Measurements from ENCODE around the gene ERAL1. TPM values are rescaled to one million over a fixed set of nuclear protein-coding genes. Genes with fewer than 3 reads are reported as not detected.
A peak's percentile ranks its signal among the peaks of the same experiment; 100 is the strongest.

The ERAL1 gene
- total RNA-seq, 1 donor from 2014 or later: 61.1 TPM

DNA sequence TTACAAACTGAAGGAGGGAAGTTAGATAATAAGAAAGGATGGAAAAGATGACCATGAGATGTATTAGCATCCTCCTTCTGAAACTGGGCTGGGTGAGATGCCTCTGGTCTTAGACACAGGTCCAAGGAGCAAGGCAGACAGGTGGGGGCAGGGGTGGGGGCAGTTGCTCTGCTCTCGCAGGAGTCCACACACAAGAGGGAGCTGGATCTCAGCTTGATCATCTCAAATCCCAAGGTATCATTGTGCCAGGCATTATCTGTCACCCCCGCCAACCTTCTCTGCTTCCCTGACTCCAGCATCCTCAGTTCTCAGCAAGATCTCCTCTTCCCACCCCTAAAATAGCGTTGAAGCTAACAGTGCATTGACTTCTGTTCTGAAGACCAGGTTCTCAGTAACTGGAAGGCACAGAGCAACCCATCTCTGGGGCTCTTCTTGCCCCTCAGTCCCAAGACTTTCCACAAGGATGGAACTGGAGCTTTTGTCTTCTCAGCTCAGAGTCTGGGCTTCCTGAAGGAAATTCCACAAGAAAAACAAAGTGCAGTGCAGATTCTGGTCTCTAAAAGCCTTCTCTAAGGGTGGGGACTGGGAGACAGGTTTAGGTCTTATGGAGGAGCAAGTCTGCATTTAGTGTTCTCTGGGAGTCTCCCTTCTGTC is 41.1 kb downstream of the ERAL1 start:
- no peak overlapping the region for H3K27ac Mint-ChIP-seq (ENCODE audit: unreplicated experiment)
- no peaks in the 10 kb centered on the region for H3K9me3 Mint-ChIP-seq (ENCODE audit: unreplicated experiment)
- no peak for TF ChIP-seq CTCF (IDR thresholded peaks at IDR 0.05; ENCODE audit: unreplicated experiment)
- peak overlapping the region; percentile 93 for H3K4me3 Mint-ChIP-seq (ENCODE audit: unreplicated experiment)
- no peak for DNase-seq (ENCODE audit: low spot score)
- H3K27me3 Mint-ChIP-seq (ENCODE audit: unreplicated experiment): peaks cover 10% of the 10 kb centered on the region
- peaks cover 18% of the 10 kb centered on the region for H3K36me3 Mint-ChIP-seq (ENCODE audit: low read depth, unreplicated experiment)
- peaks cover 40% of the 10 kb centered on the region for H3K4me1 Mint-ChIP-seq (ENCODE audit: unreplicated experiment)

- Mint-ChIP-seq H3K27ac (ENCODE audit: unreplicated experiment) (no peak overlapping the region), H3K9me3 (ENCODE audit: unreplicated experiment) (no peaks in the 10 kb centered on the region), H3K4me1 (ENCODE audit: unreplicated experiment) (peaks cover 34% of the 10 kb centered on the region), H3K4me3 (ENCODE audit: unreplicated experiment) (peak overlapping the region; percentile 93), H3K27me3 (ENCODE audit: unreplicated experiment) (peaks cover 10% of the 10 kb centered on the region), H3K36me3 (ENCODE audit: low read depth, unreplicated experiment) (peaks cover 12% of the 10 kb centered on the region)
- no peak for DNase-seq (ENCODE audit: low spot score)
- TF ChIP-seq CTCF (IDR thresholded peaks at IDR 0.05; ENCODE audit: unreplicated experiment): no peak
Observed at GRCh38 chr17:28896491-28896883, 41.7 kb downstream of the ERAL1 start.

- Mint-ChIP-seq H3K9me3 (ENCODE audit: unreplicated experiment) (no peaks in the 10 kb centered on the region), H3K36me3 (ENCODE audit: low read depth, unreplicated experiment) (peaks cover 9% of the 10 kb centered on the region), H3K4me1 (ENCODE audit: unreplicated experiment) (peaks cover 34% of the 10 kb centered on the region), H3K27me3 (ENCODE audit: unreplicated experiment) (peaks cover 10% of the 10 kb centered on the region), H3K27ac (ENCODE audit: unreplicated experiment) (no peak within 1 kb of the TSS), H3K4me3 (ENCODE audit: unreplicated experiment) (peak within 1 kb of the TSS; percentile 93)
- TF ChIP-seq CTCF (IDR thresholded peaks at IDR 0.05; ENCODE audit: unreplicated experiment): peak; percentile 24
- DNase-seq (ENCODE audit: low spot score): peak; percentile 60
Observed at GRCh38 chr17:28896884-28897768, 42.3 kb downstream of the ERAL1 start, which contains the start of gene FLOT2. FLOT2 (minus strand) TSS chr17:28897733; CDS start chr17:28897574, 159 bp downstream.

- Mint-ChIP-seq H3K9me3 (ENCODE audit: unreplicated experiment) (no peaks in the 10 kb centered on the region), H3K4me1 (ENCODE audit: unreplicated experiment) (peaks cover 31% of the 10 kb centered on the region), H3K36me3 (ENCODE audit: low read depth, unreplicated experiment) (peaks cover 9% of the 10 kb centered on the region), H3K27me3 (ENCODE audit: unreplicated experiment) (peaks cover 10% of the 10 kb centered on the region), H3K4me3 (ENCODE audit: unreplicated experiment) (peak overlapping the region; percentile 88), H3K27ac (ENCODE audit: unreplicated experiment) (no peak overlapping the region)
- no peak for TF ChIP-seq CTCF (IDR thresholded peaks at IDR 0.05; ENCODE audit: unreplicated experiment)
- no peak for DNase-seq (ENCODE audit: low spot score)
Observed at GRCh38 chr17:28897769-28898526, 43.1 kb downstream of the ERAL1 start.
